VCaP (cell line): ENCODE measurements around the gene SCUBE3.

ENCODE experiments used
- H3K27ac ChIP-seq: fragments of 450-650 bp; 2 replicates; pipeline ENCODE4 v1.5.1; 2017
- CTCF ChIP-seq: fragments of 450-650 bp; conservative IDR thresholded peaks from 2 replicates; pipeline ENCODE4 v1.5.1; 2017; ENCODE audit warnings: mild to moderate bottlenecking, moderate library complexity

Gene SCUBE3

DNA sequence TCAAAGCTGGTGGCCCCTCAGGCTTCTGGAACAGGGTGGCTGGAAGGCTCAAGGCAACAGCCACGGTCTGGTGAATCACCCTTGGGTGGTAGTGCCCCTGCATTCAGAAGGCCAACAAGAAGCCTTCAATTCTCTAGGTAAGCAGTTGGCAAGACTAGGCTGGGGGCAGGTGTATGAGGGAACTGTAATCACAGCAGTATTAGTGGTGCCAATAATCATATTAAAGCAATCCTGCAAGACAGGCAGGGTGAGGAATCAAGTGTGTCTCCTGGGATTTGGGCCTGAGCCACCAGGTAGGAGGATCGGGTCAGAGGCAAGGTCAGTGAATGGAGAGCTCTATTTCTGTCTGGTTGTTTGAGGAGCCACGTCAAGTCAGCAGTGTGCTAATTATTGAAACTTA, 24.9 kb upstream of the SCUBE3 start:
- H3K27ac ChIP-seq = peak overlapping the region; percentile 65
- no peak for TF ChIP-seq CTCF

DNA sequence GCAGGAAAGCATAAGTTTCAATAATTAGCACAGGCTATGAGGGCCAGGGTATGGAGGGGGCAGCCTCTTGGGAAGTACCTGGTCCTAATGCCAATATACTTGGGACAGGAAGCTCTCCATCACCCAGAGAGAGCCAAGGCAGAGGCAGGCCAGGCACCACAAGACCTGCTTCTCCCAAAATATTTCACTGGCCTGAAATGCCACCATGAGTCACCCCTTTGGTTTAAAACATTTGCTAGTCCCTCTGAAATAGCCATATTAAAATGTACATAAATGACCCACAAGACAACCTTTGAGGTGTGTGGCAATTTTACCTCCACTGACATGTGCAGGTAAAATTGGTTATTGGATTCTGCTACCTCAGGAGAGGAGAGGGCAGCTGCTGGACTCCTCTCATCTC, 23.4 kb upstream of the SCUBE3 start:
- no peak for TF ChIP-seq CTCF
- no peak overlapping the region for H3K27ac ChIP-seq

- TF ChIP-seq CTCF = no peak
- H3K27ac ChIP-seq = no peak overlapping the region
Measured at GRCh38 chr6:35191889-35192288, 21.9 kb upstream of the SCUBE3 start.

DNA sequence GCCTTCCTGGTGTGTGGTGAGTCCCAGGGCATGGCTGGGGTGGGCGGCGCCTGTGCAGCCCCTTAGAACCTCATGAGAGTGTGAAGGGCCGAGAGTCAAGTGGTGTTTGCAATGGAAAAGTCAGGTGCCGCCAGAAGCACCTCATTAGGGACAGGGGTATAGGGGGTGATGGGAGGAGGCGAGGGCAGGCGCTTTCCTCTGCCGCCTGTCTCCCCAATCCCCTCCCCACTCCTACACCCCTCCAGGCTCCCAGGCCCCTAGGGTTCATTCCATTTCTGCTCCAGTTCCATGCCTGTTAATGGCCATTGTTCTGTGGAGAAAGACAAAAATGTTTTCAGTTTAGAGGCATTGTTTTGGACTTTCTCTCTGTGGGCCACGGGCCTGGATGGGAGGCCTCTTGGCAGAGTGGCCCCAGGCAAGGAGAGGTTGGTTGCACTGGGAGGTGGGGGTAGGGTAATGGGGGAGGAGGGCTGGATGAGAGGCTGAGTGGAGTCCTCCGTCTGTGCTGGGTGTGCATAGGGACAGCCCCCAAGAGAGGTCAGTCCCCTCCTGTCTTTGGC, 21.4 kb upstream of the SCUBE3 start:
- no peak overlapping the region for H3K27ac ChIP-seq
- TF ChIP-seq CTCF = no peak

- TF ChIP-seq CTCF = no peak
- H3K27ac ChIP-seq = no peak overlapping the region
Measured at GRCh38 chr6:35194390-35194789, 19.4 kb upstream of the SCUBE3 start.

DNA sequence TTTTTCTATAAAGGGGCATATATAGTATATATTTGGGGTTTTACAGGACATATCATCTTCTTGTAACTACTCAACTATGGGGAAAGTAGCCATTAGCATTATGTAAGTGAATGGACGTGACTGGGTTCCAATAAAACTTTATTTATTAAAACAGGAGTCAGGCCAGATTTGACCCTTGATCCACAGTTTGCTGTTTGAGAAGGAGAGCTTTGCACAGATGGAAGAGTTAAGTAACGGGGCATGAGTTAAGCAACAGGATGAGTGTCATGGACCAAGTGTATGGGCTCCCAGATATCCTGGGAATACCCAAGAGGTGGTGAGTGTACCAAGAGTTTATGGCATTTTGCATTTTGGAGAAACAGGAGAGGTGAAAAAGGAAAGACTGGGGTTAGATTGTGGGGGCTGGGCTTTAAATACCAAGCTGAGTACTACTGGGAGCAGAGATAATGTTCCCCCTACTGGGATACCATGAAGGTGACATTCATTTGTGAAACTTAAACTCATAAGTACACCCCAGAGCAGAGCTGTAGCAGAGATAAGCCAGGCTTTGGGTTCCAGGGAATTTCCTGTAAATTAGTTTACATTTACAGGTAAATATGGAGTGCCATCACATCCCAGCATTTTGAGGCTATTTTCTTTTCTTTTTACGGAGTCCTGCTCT, 18.5 kb upstream of the SCUBE3 start:
- TF ChIP-seq CTCF = no peak
- H3K27ac ChIP-seq = no peak overlapping the region

DNA sequence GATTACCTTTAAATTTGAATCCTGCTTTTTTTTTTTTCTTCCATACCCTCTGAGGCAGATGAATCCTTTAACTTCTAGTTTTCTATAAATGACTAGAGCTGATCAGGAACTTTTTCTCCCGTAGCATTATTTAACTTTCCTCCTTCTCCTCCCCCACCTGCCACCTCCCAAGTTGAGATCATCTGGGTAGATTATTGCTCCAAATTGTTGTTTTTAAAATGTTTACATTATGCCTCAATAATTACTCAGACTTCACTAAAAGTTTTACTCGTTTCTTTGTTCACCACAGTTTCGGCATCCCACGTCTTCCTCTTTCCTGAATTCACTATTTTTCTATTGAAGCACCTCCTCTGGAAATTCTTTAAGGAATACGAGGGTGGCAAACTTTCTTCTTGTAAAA, 16.6 kb upstream of the SCUBE3 start:
- TF ChIP-seq CTCF = no peak
- H3K27ac ChIP-seq = no peak overlapping the region
